Mesothelial cell of epicardium (in vitro differentiated cells): ENCODE results near the gene HCN3. TPM values are rescaled to one million over a fixed set of nuclear protein-coding genes. Genes with fewer than 3 reads are reported as not detected.

Experiments used
- DNase-seq, 2 experiments: peaks; one replicate each; pipeline ENCODE4 v3.0.0; 2021; ENCODE audit warnings: low spot score in 2 of 2; ENCODE audit not compliant: unreplicated experiment in 2 of 2
- H3K27ac Mint-ChIP-seq: 2 replicates; pipeline ENCODE4 v1.8.0; 2021; ENCODE audit warnings: mixed read lengths
- H3K27me3 Mint-ChIP-seq: 2 replicates; pipeline ENCODE4 v1.8.0; 2021; ENCODE audit warnings: low read depth, mixed read lengths
- H3K36me3 Mint-ChIP-seq: 2 replicates; pipeline ENCODE4 v1.8.0; 2021; ENCODE audit warnings: mixed read lengths
- H3K4me1 Mint-ChIP-seq: 2 replicates; pipeline ENCODE4 v1.8.0; 2021; ENCODE audit warnings: mixed read lengths
- H3K4me3 Mint-ChIP-seq: 2 replicates; pipeline ENCODE4 v1.8.0; 2021; ENCODE audit warnings: mild to moderate bottlenecking, moderate library complexity, mixed read lengths
- H3K9me3 Mint-ChIP-seq: 2 replicates; pipeline ENCODE4 v1.8.0; 2021; ENCODE audit warnings: mixed read lengths
- CTCF ChIP-seq: fragments of 200-600 bp; sonication (generic); IDR thresholded peaks from one replicate; pipeline ENCODE4 v1.5.0; 2021; ENCODE audit warnings: antibody characterized with exemption; ENCODE audit not compliant: unreplicated experiment
- total RNA-seq: library from RNA; stranded (reverse); gene quantifications from 3 replicates; pipeline ENCODE4 v1.2.1, GENCODE V29; 2021

HCN3 gene
- total RNA-seq, 1 donor from 2014 or later: 13.1 TPM

GRCh38 chr1:155247667-155248553 is 29.4 kb upstream of the HCN3 start:
- no peak for DNase-seq
- Mint-ChIP-seq H3K27me3 (peaks cover 3% of the 10 kb centered on the region), H3K4me1 (peaks cover 26% of the 10 kb centered on the region), H3K36me3 (peaks cover 6% of the 10 kb centered on the region), H3K9me3 (no peaks in the 10 kb centered on the region), H3K27ac (no peak overlapping the region), H3K4me3 (no peak overlapping the region)
- TF ChIP-seq CTCF: no peak

GRCh38 chr1:155250246-155250632 is 27.0 kb upstream of the HCN3 start:
- H3K9me3 Mint-ChIP-seq: no peaks in the 10 kb centered on the region
- H3K27me3 Mint-ChIP-seq: no peaks in the 10 kb centered on the region
- H3K27ac Mint-ChIP-seq: no peak overlapping the region
- peak overlapping the region; percentile 39 for H3K4me3 Mint-ChIP-seq
- peaks cover 6% of the 10 kb centered on the region for H3K36me3 Mint-ChIP-seq
- H3K4me1 Mint-ChIP-seq: peaks cover 26% of the 10 kb centered on the region
- TF ChIP-seq CTCF: no peak
- no peak for DNase-seq

- TF ChIP-seq CTCF: peak; percentile 94
- Mint-ChIP-seq H3K4me3 (peak overlapping the region; percentile 39), H3K27ac (peak overlapping the region; percentile 47), H3K9me3 (no peaks in the 10 kb centered on the region), H3K36me3 (peaks cover 6% of the 10 kb centered on the region), H3K4me1 (peaks cover 29% of the 10 kb centered on the region), H3K27me3 (no peaks in the 10 kb centered on the region)
- DNase-seq: peak; percentile 84 to 99
These were observed 26.4 kb upstream of the HCN3 start for GRCh38 chr1:155250633-155251449.

- no peak overlapping the region for H3K4me3 Mint-ChIP-seq
- peaks cover 7% of the 10 kb centered on the region for H3K36me3 Mint-ChIP-seq
- no peaks in the 10 kb centered on the region for H3K27me3 Mint-ChIP-seq
- H3K27ac Mint-ChIP-seq: no peak overlapping the region
- no peaks in the 10 kb centered on the region for H3K9me3 Mint-ChIP-seq
- no peak for TF ChIP-seq CTCF
- H3K4me1 Mint-ChIP-seq: peaks cover 30% of the 10 kb centered on the region
- no peak for DNase-seq
These were observed 25.7 kb upstream of the HCN3 start for GRCh38 chr1:155251566-155251965.

- Mint-ChIP-seq H3K27ac (peak overlapping the region; percentile 76), H3K9me3 (no peaks in the 10 kb centered on the region), H3K4me3 (peak overlapping the region; percentile 75), H3K27me3 (no peaks in the 10 kb centered on the region), H3K4me1 (peaks cover 30% of the 10 kb centered on the region), H3K36me3 (peaks cover 16% of the 10 kb centered on the region)
- DNase-seq: no peak
- TF ChIP-seq CTCF: no peak
These were observed 24.1 kb upstream of the HCN3 start for GRCh38 chr1:155253208-155253607.
